Bronchial epithelial cell (primary cell): Measurements from ENCODE around the gene OR52E6. TPM values are rescaled to one million over a fixed set of nuclear protein-coding genes. Genes with fewer than 3 reads are reported as not detected.

Source experiments
- DNase-seq: peaks from one replicate; pipeline ENCODE4 v3.0.0-alpha.2; 2010; ENCODE audit warnings: low read depth
- FAIRE-seq: peaks from 2 replicates; lab custom pipeline; 2011; peaks lifted over from hg19 to GRCh38; lab: Jason Lieb, UNC
- H3K27me3 ChIP-seq: 2 replicates; pipeline ENCODE4 v1.5.1; 2011; ENCODE audit warnings: low read length; ENCODE audit not compliant: control insufficient read depth, insufficient read depth
- H3K36me3 ChIP-seq: 2 replicates; pipeline ENCODE4 v1.5.1; 2011; ENCODE audit warnings: low read length; ENCODE audit not compliant: control insufficient read depth, insufficient read depth
- H3K4me3 ChIP-seq: 2 replicates; pipeline ENCODE4 v1.5.1; 2011; ENCODE audit warnings: mild to moderate bottlenecking, low read depth, low read length, control low read depth
- CTCF ChIP-seq: IDR thresholded peaks from 2 replicates; pipeline ENCODE4 v1.5.1; 2011; ENCODE audit warnings: mild to moderate bottlenecking, moderate library complexity, low read length, control low read depth, inconsistent platforms; ENCODE audit not compliant: insufficient read depth, severe bottlenecking
- total RNA-seq: library from RNA; depleted of rRNA; stranded (reverse); fragments of >200 nt; gene quantifications from 2 replicates; pipeline ENCODE4 v1.2.1, GENCODE V29; 2014

The OR52E6 gene
- total RNA-seq, 1 donor from 2014 or later = not detected

GRCh38 chr11:5796541-5796940, 45.2 kb downstream of the OR52E6 start:
- Histone ChIP-seq H3K36me3 (no peaks in the 10 kb centered on the region), H3K27me3 (no peaks in the 10 kb centered on the region), H3K4me3 (no peak overlapping the region)
- DNase-seq (no peak), FAIRE-seq (no peak)
- TF ChIP-seq CTCF = no peak

DNA sequence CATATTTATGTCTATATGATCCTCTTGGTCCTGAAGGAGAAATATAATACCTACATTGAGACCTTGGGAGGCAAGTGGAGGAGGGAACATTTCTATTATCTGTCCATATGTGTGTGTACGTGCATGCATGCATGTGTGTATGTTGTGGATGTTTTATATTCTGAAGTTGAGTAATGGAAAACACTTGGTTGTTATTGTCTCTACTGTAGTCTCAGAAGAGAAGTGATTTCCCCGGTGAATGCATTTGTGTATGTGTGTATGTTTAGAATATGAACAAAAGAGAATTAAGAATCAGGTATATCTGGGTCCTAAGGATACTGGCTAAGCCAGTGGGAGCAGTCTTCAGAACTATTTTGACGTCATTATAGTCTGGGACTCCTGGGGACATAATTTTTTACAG, 50.5 kb downstream of the OR52E6 start, which contains the start of gene OR52N1:
Gene OR52N1, minus strand, starts transcription at position 101 of the 400 bp plus-strand sequence. CDS start 2,449 bp downstream, outside the sequence.
- FAIRE-seq (no peak), DNase-seq (no peak)
- no peaks in the 10 kb centered on the region for H3K27me3 ChIP-seq
- H3K4me3 ChIP-seq = no peak within 1 kb of the TSS
- TF ChIP-seq CTCF = no peak
- no peaks in the 10 kb centered on the region for H3K36me3 ChIP-seq

Other genes with a start within 250 kb of the OR52E6 start
- 1.8 and 3.2 TPM in 2 replicates for gene TRIM6, start 245.3 kb downstream of the OR52E6 start, total RNA-seq
- gene TRIM34, start 216.9 kb downstream of the OR52E6 start, total RNA-seq = 2.9 and 5.8 TPM in 2 replicates
- gene TRIM5, start 156.8 kb downstream of the OR52E6 start, total RNA-seq = 24.8 and 32.9 TPM in 2 replicates
- gene TRIM22, start 152.1 kb downstream of the OR52E6 start, total RNA-seq = 11.1 and 28.3 TPM in 2 replicates
- gene OR56B1, start 105.4 kb downstream of the OR52E6 start, total RNA-seq = not detected in 2 replicates
- not detected in 2 replicates for gene OR52N4, start 87.7 kb downstream of the OR52E6 start, total RNA-seq
- not detected in 2 replicates for gene OR52N5, start 58.5 kb downstream of the OR52E6 start, total RNA-seq
- gene OR52N1, start 50.6 kb downstream of the OR52E6 start, total RNA-seq = 0.13 TPM in 1 of 2 replicates, not detected in the other
- gene OR52N2, start 33.0 kb downstream of the OR52E6 start, total RNA-seq = not detected in 2 replicates
- gene OR52E8, start 15.8 kb upstream of the OR52E6 start, total RNA-seq = not detected in 2 replicates
- gene OR52E4, start 38.7 kb upstream of the OR52E6 start, total RNA-seq = not detected in 2 replicates
- gene OR52E5, start 51.3 kb upstream of the OR52E6 start, total RNA-seq = not detected in 2 replicates
- not detected in 2 replicates for gene OR56A3, start 100.4 kb upstream of the OR52E6 start, total RNA-seq
- gene OR56A5, start 126.6 kb upstream of the OR52E6 start, total RNA-seq = not detected in 2 replicates
- 0.13 TPM in 1 of 2 replicates, not detected in the other for gene OR52L1, start 145.1 kb upstream of the OR52E6 start, total RNA-seq
- not detected in 2 replicates for gene OR56A4, start 165.0 kb upstream of the OR52E6 start, total RNA-seq
- not detected in 2 replicates for gene OR56A1, start 188.9 kb upstream of the OR52E6 start, total RNA-seq